NCI-H1930 (cell line): ENCODE measurements around the gene KDM5A.

Experiments used
- DNase-seq, 2 experiments: peaks; one replicate each; lab custom pipeline; 2025; lab: John Stamatoyannopoulos, UW

Gene KDM5A

GRCh38 chr12:272942-273341 is 116.2 kb downstream of the KDM5A start:
- DNase-seq, result no peak

- no peak for DNase-seq
These were observed 118.0 kb downstream of the KDM5A start for GRCh38 chr12:271161-271560.

- no peak for DNase-seq
These were observed 119.9 kb downstream of the KDM5A start for GRCh38 chr12:269191-269590.

GRCh38 chr12:268483-268840 is 120.7 kb downstream of the KDM5A start:
- DNase-seq, result no peak

- DNase-seq, result no peak
These were observed 121.3 kb downstream of the KDM5A start for GRCh38 chr12:267581-268482.

GRCh38 chr12:265096-265495 is 124.0 kb downstream of the KDM5A start:
- DNase-seq, result no peak

GRCh38 chr12:264269-264668 is 124.9 kb downstream of the KDM5A start:
- DNase-seq, result no peak

- DNase-seq, result no peak
These were observed 125.5 kb downstream of the KDM5A start for GRCh38 chr12:263574-263973.

GRCh38 chr12:262817-263216 is 126.3 kb downstream of the KDM5A start, which contains the start of gene SLC6A13:
Gene SLC6A13 (minus strand): TSS chr12:262836. CDS start chr12:260052, 2,784 bp downstream.
- no peak for DNase-seq

- no peak for DNase-seq
These were observed 127.0 kb downstream of the KDM5A start for GRCh38 chr12:262113-262512.

- DNase-seq, result no peak
These were observed 131.4 kb downstream of the KDM5A start for GRCh38 chr12:257521-258321.

GRCh38 chr12:256958-257357 is 132.2 kb downstream of the KDM5A start:
- DNase-seq, result no peak

- no peak for DNase-seq
These were observed 132.9 kb downstream of the KDM5A start for GRCh38 chr12:256225-256624.

- no peak for DNase-seq
These were observed 134.2 kb downstream of the KDM5A start for GRCh38 chr12:254912-255311.

GRCh38 chr12:254039-254438 is 135.1 kb downstream of the KDM5A start:
- DNase-seq, result no peak

GRCh38 chr12:253116-253831 is 135.8 kb downstream of the KDM5A start:
- no peak for DNase-seq

GRCh38 chr12:252636-253035 is 136.5 kb downstream of the KDM5A start:
- DNase-seq, result no peak

- DNase-seq, result no peak
These were observed 141.8 kb downstream of the KDM5A start for GRCh38 chr12:247271-247670.

GRCh38 chr12:243381-243780 is 145.7 kb downstream of the KDM5A start:
- DNase-seq, result no peak

- DNase-seq, result no peak
These were observed 146.6 kb downstream of the KDM5A start for GRCh38 chr12:242496-242895.

- no peak for DNase-seq
These were observed 147.9 kb downstream of the KDM5A start for GRCh38 chr12:241266-241665.

GRCh38 chr12:240566-240965 is 148.6 kb downstream of the KDM5A start:
- no peak for DNase-seq
